ENCODE data around the gene CCR3.

The CCR3 gene

DNA sequence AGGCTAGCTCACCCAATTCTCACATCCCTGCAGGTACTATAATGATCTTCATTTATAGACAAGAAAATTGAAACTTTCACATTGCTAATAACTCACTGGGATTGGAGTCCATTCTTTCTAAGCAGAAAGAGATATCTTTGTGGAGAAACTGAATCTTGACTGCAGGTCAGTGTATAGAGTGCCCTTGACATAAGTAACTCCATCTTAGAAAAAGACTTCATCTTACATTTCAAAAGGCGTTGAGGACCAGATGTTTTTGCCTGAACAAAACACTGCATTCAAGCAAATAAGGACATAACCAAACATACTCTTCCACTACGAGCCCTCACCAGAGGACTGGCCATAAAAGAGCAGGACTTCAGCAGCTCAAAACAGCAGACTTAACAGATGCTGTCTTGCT is 6.8 kb upstream of the CCR3 start:
- Histone ChIP-seq H3K4me3 (no peak overlapping the region), H3K27ac (no peak overlapping the region)
- TF ChIP-seq, protein P1, sequence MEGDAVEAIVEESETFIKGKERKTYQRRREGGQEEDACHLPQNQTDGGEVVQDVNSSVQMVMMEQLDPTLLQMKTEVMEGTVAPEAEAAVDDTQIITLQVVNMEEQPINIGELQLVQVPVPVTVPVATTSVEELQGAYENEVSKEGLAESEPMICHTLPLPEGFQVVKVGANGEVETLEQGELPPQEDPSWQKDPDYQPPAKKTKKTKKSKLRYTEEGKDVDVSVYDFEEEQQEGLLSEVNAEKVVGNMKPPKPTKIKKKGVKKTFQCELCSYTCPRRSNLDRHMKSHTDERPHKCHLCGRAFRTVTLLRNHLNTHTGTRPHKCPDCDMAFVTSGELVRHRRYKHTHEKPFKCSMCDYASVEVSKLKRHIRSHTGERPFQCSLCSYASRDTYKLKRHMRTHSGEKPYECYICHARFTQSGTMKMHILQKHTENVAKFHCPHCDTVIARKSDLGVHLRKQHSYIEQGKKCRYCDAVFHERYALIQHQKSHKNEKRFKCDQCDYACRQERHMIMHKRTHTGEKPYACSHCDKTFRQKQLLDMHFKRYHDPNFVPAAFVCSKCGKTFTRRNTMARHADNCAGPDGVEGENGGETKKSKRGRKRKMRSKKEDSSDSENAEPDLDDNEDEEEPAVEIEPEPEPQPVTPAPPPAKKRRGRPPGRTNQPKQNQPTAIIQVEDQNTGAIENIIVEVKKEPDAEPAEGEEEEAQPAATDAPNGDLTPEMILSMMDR (IDR thresholded peaks at IDR 0.05) = no peak
- no peak for DNase-seq (ENCODE audit: low spot score)

GRCh38 chr3:46236294-46237054 is 5.8 kb upstream of the CCR3 start:
- Histone ChIP-seq H3K4me3 (no peak overlapping the region), H3K27ac (no peak overlapping the region)
- TF ChIP-seq, protein P1 (IDR thresholded peaks at IDR 0.05) = no peak
- DNase-seq (ENCODE audit: low spot score) = no peak

DNA sequence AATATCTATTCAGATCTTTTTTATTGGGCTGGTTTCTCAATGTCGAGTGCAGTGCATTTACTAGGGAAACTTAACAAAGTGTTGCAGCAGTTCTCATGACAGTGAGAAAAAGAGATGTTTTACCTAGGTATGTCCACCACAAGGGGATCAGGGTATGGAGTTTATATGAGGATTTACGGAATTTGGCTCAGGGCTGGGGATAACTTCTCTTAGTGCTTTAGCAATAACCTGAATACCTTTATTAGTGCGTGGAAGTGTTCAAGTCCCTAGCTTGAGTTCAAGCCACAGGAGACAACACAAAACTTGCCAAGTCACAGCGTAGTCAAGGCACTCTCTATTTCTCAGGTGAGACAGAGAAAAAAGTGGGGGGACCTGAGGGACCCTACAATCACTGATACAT is 3.9 kb upstream of the CCR3 start:
- no peak for DNase-seq (ENCODE audit: low spot score)
- Histone ChIP-seq H3K4me3 (no peak overlapping the region), H3K27ac (no peak overlapping the region)
- TF ChIP-seq, protein P1 (IDR thresholded peaks at IDR 0.05) = no peak

GRCh38 chr3:46239301-46239938 is 2.8 kb upstream of the CCR3 start:
- no peak for DNase-seq (ENCODE audit: low spot score)
- no peak overlapping the region for H3K4me3 ChIP-seq
- TF ChIP-seq, protein P1 (IDR thresholded peaks at IDR 0.05) = no peak

GRCh38 chr3:46239952-46240351 is 2.3 kb upstream of the CCR3 start:
- no peak overlapping the region for H3K27ac ChIP-seq
- no peak overlapping the region for H3K4me3 ChIP-seq
- TF ChIP-seq, protein P1 (IDR thresholded peaks at IDR 0.05) = no peak
- no peak for DNase-seq (ENCODE audit: low spot score)

More at GRCh38 chr3:46239301-46239938, 2.8 kb upstream of the CCR3 start:
- H3K27ac ChIP-seq = no peak overlapping the region

- no peak overlapping the region for H3K4me3 ChIP-seq
- TF ChIP-seq, protein P1 (IDR thresholded peaks at IDR 0.05) = no peak
- no peak for DNase-seq (ENCODE audit: low spot score)
- H3K27ac ChIP-seq = no peak overlapping the region
Observed at GRCh38 chr3:46243560-46243959, 1.3 kb downstream of the CCR3 start.

DNA sequence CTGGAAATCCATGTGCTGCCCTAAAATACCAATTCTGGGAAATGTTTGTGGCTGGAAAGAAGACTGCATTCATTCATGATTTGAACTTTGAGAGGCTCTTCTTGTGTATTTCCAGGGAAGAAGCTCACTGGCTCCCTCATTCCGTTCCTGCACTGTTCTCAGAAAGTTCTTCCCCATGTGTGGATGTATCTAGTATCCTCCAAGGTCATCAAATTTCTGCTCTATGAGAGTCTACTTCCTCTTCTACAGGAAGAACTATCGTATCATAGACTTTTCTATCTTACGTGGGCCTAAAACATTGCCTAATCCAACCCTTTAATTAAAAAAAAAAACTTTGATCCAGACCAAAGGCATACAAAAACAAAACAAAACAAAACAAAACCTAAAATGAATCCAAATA is 2.9 kb downstream of the CCR3 start:
- TF ChIP-seq, protein P1 (IDR thresholded peaks at IDR 0.05) = no peak
- no peak overlapping the region for H3K4me3 ChIP-seq
- no peak for DNase-seq (ENCODE audit: low spot score)
- no peak overlapping the region for H3K27ac ChIP-seq
